Measurements from ENCODE around the gene PHLPP1.

DNA sequence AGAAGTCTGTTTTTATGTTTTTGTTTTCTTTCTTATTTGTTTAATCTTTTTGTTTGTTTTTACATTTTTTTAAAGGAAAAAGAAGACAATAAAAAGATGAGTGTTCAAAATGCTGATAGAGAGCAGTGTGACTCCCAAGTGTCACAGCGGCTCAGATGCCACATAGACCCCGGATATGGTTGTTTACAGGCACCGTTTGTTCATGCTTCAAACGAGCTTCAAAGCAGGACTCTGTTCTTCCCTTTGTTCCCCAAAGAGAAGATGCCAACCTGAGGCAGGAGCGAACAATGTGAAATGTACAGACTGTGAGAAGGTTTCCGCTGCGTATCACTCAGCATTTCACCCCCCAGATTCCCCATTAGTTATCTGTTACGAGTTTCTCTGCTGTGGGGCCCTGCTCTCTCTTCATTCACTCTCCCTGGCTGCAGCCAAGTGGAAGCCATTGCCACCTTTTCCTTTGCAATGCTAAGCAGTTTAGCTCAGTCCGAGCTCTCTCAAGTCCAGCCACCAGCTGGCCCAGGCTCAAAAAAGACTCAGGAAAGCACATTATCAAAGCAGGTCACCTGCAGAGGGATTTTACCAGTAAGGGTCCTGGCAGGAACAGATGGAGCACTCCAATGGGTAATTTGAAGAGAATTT, 36.4 kb upstream of the PHLPP1 start:
- TF ChIP-seq, protein P1, sequence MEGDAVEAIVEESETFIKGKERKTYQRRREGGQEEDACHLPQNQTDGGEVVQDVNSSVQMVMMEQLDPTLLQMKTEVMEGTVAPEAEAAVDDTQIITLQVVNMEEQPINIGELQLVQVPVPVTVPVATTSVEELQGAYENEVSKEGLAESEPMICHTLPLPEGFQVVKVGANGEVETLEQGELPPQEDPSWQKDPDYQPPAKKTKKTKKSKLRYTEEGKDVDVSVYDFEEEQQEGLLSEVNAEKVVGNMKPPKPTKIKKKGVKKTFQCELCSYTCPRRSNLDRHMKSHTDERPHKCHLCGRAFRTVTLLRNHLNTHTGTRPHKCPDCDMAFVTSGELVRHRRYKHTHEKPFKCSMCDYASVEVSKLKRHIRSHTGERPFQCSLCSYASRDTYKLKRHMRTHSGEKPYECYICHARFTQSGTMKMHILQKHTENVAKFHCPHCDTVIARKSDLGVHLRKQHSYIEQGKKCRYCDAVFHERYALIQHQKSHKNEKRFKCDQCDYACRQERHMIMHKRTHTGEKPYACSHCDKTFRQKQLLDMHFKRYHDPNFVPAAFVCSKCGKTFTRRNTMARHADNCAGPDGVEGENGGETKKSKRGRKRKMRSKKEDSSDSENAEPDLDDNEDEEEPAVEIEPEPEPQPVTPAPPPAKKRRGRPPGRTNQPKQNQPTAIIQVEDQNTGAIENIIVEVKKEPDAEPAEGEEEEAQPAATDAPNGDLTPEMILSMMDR (IDR thresholded peaks at IDR 0.05; ENCODE audit: low read length): no peak
- no peak for TF ChIP-seq EZH2phosphoT487 (IDR thresholded peaks at IDR 0.05; ENCODE audit: low read length)
